ENCODE results near the gene MTX1.

DNA sequence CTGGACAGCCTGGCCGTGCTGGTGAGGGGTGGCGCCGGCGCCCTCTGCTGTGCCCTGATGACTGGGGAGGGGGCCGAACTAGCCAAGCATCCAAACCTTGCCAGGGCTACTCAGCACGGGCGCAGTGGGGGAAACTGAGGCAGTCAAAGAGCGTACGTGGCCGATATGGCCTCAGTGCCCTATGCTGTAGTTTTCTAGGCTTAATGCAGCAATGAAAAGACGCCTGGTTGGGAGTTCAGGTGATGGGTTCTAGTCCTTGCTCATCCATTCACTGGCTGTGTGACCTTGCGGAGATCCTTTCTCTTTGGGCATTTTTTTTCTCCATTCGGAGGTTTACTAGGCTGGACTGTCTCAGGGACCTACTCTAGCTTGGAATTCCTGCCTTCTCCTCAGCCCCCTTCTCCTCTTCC lies 822 bp downstream of the MTX1 start:
- TF ChIP-seq POLR2A (IDR thresholded peaks at IDR 0.05), result no peak
- TF ChIP-seq, protein P1, sequence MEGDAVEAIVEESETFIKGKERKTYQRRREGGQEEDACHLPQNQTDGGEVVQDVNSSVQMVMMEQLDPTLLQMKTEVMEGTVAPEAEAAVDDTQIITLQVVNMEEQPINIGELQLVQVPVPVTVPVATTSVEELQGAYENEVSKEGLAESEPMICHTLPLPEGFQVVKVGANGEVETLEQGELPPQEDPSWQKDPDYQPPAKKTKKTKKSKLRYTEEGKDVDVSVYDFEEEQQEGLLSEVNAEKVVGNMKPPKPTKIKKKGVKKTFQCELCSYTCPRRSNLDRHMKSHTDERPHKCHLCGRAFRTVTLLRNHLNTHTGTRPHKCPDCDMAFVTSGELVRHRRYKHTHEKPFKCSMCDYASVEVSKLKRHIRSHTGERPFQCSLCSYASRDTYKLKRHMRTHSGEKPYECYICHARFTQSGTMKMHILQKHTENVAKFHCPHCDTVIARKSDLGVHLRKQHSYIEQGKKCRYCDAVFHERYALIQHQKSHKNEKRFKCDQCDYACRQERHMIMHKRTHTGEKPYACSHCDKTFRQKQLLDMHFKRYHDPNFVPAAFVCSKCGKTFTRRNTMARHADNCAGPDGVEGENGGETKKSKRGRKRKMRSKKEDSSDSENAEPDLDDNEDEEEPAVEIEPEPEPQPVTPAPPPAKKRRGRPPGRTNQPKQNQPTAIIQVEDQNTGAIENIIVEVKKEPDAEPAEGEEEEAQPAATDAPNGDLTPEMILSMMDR (IDR thresholded peaks at IDR 0.05), result no peak
